ENCODE measurements around the gene RFT1. TPM values are rescaled to one million over a fixed set of nuclear protein-coding genes. Genes with fewer than 3 reads are reported as not detected.
A peak's percentile ranks its signal among the peaks of the same experiment; 100 is the strongest.

Gene RFT1
- total and polyA plus RNA-seq, 2 of the 13 experiments (the other 11 are each of a cell fraction or from before 2014, with no cell fraction given), result 23.2 to 37.0 TPM

DNA sequence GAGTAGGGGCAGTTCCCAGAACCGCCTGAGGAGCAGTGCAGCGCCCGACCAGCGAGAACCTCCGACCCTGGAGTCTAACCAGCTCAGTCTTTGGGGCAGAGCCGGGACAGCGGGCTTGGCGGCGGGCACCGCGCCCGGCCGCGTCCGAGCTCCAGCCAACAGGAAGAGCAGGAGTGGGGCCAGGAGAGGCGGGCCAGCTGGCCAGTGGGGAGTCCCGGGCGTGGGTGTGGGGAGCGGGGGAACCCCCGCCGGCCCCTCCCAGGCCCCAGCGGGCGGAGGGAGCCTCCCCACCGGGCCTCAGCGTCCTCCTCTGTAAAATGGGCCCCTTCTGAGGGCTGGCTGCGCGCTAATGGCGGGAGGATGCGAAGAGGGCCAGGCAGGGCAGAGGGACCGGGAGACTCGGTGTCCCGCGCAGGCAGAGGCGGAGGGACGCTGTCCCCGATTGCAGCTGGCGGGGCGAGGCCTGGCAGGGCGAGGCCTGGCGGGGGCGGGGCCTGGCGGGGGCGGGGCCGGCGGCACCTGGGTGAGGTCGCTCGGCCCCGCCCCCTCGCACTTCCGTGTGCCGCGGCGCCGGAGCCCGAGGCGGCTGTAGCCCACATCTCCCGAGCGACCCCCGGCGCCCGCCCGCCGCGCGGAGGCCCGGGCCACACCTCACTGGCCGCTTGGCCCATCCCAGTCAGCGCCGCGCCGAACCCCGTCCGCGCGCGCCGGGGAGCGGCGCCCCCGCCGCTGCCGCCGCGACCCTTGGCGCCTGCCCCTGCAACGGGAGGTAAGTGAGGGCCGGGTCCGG is 30.6 kb upstream of the RFT1 start, which contains the start of gene PRKCD (continued):
- TF ChIP-seq ZNF660 (CRISPR knock-in tag; IDR thresholded peaks at IDR 0.05; ENCODE audit: borderline replicate concordance, low read depth), result no peak
- TF ChIP-seq, protein P1, sequence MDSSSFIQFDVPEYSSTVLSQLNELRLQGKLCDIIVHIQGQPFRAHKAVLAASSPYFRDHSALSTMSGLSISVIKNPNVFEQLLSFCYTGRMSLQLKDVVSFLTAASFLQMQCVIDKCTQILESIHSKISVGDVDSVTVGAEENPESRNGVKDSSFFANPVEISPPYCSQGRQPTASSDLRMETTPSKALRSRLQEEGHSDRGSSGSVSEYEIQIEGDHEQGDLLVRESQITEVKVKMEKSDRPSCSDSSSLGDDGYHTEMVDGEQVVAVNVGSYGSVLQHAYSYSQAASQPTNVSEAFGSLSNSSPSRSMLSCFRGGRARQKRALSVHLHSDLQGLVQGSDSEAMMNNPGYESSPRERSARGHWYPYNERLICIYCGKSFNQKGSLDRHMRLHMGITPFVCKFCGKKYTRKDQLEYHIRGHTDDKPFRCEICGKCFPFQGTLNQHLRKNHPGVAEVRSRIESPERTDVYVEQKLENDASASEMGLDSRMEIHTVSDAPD (CRISPR knock-in tag; IDR thresholded peaks at IDR 0.05), result no peak
- TF ChIP-seq, protein P2, sequence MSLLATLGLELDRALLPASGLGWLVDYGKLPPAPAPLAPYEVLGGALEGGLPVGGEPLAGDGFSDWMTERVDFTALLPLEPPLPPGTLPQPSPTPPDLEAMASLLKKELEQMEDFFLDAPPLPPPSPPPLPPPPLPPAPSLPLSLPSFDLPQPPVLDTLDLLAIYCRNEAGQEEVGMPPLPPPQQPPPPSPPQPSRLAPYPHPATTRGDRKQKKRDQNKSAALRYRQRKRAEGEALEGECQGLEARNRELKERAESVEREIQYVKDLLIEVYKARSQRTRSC (CRISPR knock-in tag; IDR thresholded peaks at IDR 0.05; ENCODE audit: low read depth), result no peak
- TF ChIP-seq NR1H2 (CRISPR knock-in tag; IDR thresholded peaks at IDR 0.05; ENCODE audit: borderline replicate concordance, low read depth), result no peak
- TF ChIP-seq EP300 (IDR thresholded peaks at IDR 0.05; ENCODE audit: low read depth in 2 of 2, low read length in 2 of 2), result no peak
- no peak for TF ChIP-seq EP300 (CRISPR knock-in tag; IDR thresholded peaks at IDR 0.05; ENCODE audit: borderline replicate concordance)
- TF ChIP-seq NFIB (CRISPR knock-in tag; IDR thresholded peaks at IDR 0.05; ENCODE audit: borderline replicate concordance), result no peak
- TF ChIP-seq ZC3H4 (CRISPR knock-in tag; IDR thresholded peaks at IDR 0.05; ENCODE audit: borderline replicate concordance), result no peak
- TF ChIP-seq, protein P3, sequence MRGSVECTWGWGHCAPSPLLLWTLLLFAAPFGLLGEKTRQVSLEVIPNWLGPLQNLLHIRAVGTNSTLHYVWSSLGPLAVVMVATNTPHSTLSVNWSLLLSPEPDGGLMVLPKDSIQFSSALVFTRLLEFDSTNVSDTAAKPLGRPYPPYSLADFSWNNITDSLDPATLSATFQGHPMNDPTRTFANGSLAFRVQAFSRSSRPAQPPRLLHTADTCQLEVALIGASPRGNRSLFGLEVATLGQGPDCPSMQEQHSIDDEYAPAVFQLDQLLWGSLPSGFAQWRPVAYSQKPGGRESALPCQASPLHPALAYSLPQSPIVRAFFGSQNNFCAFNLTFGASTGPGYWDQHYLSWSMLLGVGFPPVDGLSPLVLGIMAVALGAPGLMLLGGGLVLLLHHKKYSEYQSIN (CRISPR knock-in tag; IDR thresholded peaks at IDR 0.05; ENCODE audit: borderline replicate concordance), result no peak
- no peak for TF ChIP-seq U2AF2 (IDR thresholded peaks at IDR 0.05; ENCODE audit: low read depth, low read length)
- no peak for TF ChIP-seq ZNF446 (CRISPR knock-in tag; IDR thresholded peaks at IDR 0.05)
- TF ChIP-seq ZNF253 (CRISPR knock-in tag; IDR thresholded peaks at IDR 0.05; ENCODE audit: borderline replicate concordance), result no peak
- no peak for TF ChIP-seq TGIF2 (CRISPR knock-in tag; IDR thresholded peaks at IDR 0.05)
- no peak; the same call in 1 of the 2 replicates for TF ChIP-seq ZNF501 (CRISPR knock-in tag; IDR thresholded peaks at IDR 0.05)
- peak; percentile 35; the same call in 1 of the 2 replicates for TF ChIP-seq ZNF768 (CRISPR knock-in tag; IDR thresholded peaks at IDR 0.05)
- TF ChIP-seq SNRNP70 (IDR thresholded peaks at IDR 0.05; ENCODE audit: low read depth, low read length), result no peak
- no peak for TF ChIP-seq CAMTA2 (CRISPR knock-in tag; IDR thresholded peaks at IDR 0.05; ENCODE audit: borderline replicate concordance)
- no peak for TF ChIP-seq MBNL3 (CRISPR knock-in tag; conservative IDR thresholded peaks at IDR 0.05)
- no peak for TF ChIP-seq IKZF4 (CRISPR knock-in tag; IDR thresholded peaks at IDR 0.05; ENCODE audit: borderline replicate concordance, low read depth, not compliant biosample characterization)
- TF ChIP-seq ZNF564 (CRISPR knock-in tag; IDR thresholded peaks at IDR 0.05), result no peak
- no peak; the same call in 1 of the 2 replicates for TF ChIP-seq ZNF274 (CRISPR knock-in tag; IDR thresholded peaks at IDR 0.05)
- no peak for TF ChIP-seq CBX2 (IDR thresholded peaks at IDR 0.05; ENCODE audit: low read depth, low read length)
- no peak for TF ChIP-seq CBX2 (CRISPR knock-in tag; IDR thresholded peaks at IDR 0.05; ENCODE audit: low read depth)
- TF ChIP-seq SUZ12 (IDR thresholded peaks at IDR 0.05; ENCODE audit: low read depth, low read length), result no peak
- no peak for TF ChIP-seq ZNF530 (CRISPR knock-in tag; IDR thresholded peaks at IDR 0.05; ENCODE audit: low read depth)
- TF ChIP-seq PITX1 (CRISPR knock-in tag; IDR thresholded peaks at IDR 0.05), result no peak
